GM10248 (cell line): ENCODE data around the gene NLRP8.

Experiments
- CTCF ChIA-PET: fragments of 300-600 bp; sonication (Branson Sonifier 250); formaldehyde crosslinking; extraction: SDS; loops from one replicate; lab custom pipeline; 2021; ENCODE audit warnings: antibody characterized with exemption; lab: Yijun Ruan, JAX
- POLR2A ChIA-PET: fragments of 350-650 bp; sonication (Branson Sonifier 250); formaldehyde crosslinking; extraction: SDS; loops from one replicate; lab custom pipeline; 2020; ENCODE audit warnings: antibody characterized with exemption; lab: Yijun Ruan, JAX
- DNase-seq: peaks from one replicate; pipeline ENCODE4 v3.0.0; 2012; ENCODE audit errors: extremely low spot score
- TF ChIP-seq, protein P1 (sequence below): IDR thresholded peaks from 2 replicates; pipeline ENCODE4 v1.5.1; 2012; ENCODE audit warnings: mild to moderate bottlenecking, low read depth; ENCODE audit errors: extremely low read depth, missing control alignments, control extremely low read depth

The NLRP8 gene

DNA sequence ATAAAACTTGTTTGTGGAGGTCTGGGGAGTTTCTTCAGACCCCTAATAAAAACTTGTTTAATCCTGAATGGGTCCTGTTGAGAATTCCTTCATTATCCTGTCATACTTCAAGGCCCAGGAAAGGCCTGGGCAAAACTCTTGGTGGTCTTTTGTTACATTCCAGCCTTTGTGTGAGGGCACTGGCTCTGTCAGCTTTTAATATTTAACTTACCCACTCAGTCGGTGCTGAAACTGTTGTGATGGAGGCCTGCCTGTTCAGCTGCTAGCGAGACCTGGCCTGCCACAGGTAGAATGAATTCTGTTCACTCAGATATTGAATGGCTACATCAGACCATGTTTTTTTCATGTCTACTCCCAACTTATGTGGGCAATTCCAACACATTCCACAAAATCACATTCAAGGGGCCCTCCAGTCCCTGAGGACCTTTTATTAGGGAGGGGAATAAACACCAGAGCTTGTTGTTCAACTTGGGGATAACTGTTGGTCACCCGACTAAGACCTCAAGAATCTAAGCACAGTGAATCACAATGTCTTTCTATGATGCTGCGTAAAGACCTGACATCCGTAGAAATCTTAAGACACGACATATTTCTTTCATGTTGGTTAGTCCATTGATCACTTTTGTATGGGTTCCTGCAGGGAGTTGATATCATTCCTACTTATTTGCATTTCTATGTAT lies 12.5 kb downstream of the NLRP8 start:
- ChIA-PET CTCF (no interaction called here), POLR2A (no interaction called here)
- DNase-seq: no peak
- TF ChIP-seq, protein P1, sequence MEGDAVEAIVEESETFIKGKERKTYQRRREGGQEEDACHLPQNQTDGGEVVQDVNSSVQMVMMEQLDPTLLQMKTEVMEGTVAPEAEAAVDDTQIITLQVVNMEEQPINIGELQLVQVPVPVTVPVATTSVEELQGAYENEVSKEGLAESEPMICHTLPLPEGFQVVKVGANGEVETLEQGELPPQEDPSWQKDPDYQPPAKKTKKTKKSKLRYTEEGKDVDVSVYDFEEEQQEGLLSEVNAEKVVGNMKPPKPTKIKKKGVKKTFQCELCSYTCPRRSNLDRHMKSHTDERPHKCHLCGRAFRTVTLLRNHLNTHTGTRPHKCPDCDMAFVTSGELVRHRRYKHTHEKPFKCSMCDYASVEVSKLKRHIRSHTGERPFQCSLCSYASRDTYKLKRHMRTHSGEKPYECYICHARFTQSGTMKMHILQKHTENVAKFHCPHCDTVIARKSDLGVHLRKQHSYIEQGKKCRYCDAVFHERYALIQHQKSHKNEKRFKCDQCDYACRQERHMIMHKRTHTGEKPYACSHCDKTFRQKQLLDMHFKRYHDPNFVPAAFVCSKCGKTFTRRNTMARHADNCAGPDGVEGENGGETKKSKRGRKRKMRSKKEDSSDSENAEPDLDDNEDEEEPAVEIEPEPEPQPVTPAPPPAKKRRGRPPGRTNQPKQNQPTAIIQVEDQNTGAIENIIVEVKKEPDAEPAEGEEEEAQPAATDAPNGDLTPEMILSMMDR: no peak

DNA sequence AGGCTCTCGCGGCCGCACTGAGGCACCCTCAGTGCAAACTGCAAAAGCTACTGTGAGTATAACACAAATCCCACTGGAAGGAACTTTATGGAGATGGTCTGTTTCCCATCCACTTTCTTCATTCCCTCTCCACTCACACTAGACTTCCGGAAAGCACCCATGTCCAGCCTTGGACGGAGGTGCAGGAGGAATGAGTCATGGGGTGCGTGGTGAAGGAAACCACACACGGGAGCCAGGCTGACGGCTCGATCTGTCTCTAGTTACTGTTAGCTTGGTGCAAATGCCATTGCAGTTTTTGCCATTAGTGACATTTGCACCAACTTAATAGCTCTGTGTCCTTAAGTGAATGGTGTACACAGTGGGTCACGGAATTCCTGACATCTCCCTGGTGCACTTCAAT lies 14.6 kb downstream of the NLRP8 start:
- TF ChIP-seq, protein P1: no peak
- no peak for DNase-seq
- ChIA-PET POLR2A (no interaction called here), CTCF (no interaction called here)

DNA sequence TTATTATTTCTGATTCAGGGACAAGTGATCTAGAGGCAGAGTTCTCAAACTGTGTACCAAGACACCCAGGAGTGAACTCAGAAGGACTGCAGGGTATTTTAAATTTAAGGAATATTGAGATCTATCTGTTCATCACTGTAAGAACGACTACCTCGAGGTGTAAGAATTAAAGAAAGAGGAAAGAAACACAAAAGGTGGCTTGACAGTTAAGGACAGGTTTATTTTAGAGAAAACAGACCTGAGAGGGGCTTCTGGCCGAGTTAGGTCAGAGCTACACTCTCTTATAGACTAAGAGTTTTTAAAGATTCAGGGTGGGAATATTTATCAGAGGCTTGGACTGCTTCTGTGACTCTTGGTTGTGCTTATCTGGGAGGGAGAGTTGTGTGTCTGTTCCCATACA lies 26.4 kb downstream of the NLRP8 start:
- ChIA-PET CTCF (interaction anchor here (1.5 kb wide), 1 partner anchor 14 kb away, joined by 3 read pairs; no protein-coding TSS in a partner anchor), POLR2A (no interaction called here)

GRCh38 chr19:55980415-55980814 lies 32.8 kb downstream of the NLRP8 start:
- ChIA-PET POLR2A (no interaction called here), CTCF (no interaction called here)
- TF ChIP-seq, protein P1: no peak
- DNase-seq: no peak

More for the DNA sequence above, 26.4 kb downstream of the NLRP8 start:
- DNase-seq: no peak
- TF ChIP-seq, protein P1: no peak

DNA sequence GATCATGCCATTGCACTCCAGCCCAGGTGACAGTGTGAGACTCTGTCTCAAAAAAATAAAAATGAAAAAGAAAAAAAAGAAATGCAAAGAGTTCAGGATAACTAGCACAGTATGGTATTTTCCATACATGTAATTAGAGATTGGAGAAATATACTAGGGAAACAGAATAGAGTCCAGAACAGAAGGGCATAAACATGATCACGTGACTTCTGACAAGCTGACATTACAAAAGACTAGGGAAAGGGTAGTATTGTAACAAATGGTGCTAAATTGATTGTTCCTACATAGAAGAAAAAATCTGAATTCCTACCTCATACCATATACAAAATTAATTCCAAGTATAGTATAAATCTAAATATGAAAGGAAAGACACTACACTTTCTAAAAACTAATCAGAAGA lies 37.6 kb downstream of the NLRP8 start:
- CTCF ChIA-PET: no interaction called here
- POLR2A ChIA-PET: no interaction called here
- TF ChIP-seq, protein P1: no peak
- DNase-seq: no peak

DNA sequence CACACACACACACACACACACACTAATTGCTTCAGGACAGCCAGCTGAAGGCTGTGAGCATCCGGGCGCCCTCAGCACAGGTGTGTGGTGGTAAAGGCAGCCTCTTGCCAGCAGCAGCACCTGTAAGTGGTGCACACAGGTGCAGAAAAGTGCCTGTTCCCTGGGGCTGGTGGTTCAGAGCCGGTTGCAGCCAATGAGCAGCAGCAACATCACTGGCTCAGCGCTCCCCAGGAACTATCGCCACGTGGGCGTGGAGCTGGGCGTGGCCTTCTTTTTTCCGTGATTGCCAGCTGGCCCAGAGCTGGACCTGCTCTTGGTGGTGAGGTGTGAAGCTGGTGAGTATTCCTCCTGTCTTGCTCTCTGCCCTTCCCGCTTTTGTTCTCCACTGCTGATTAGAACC lies 38.9 kb downstream of the NLRP8 start, which contains the start of gene NLRP5:
NLRP5 (plus strand) TSS at position 289 of the 400 bp plus-strand sequence.
- ChIA-PET CTCF (no interaction called here), POLR2A (no interaction called here)
- TF ChIP-seq, protein P1: no peak
- DNase-seq: no peak
